Stimulated activated CD4-positive, alpha-beta T cell treated with anti-CD3 and anti-CD28 coated beads, Interleukin-12 subunit alpha, Interleukin-12 subunit beta, amount 100 ng/mL, for 48 hours (primary cell): ENCODE data around the gene UBL4B.
A peak's percentile ranks its signal among the peaks of the same experiment; 100 is the strongest.

ENCODE experiments used
- DNase-seq, 3 donors: peaks; one replicate each; pipeline ENCODE4 v3.0.0-alpha.2; 2020; ENCODE audit warnings: low read depth in 2 of 3, low spot score in 1 of 3

The UBL4B gene

GRCh38 chr1:110112656-110113055, 413 bp downstream of the UBL4B start:
- DNase-seq = no peak

DNA sequence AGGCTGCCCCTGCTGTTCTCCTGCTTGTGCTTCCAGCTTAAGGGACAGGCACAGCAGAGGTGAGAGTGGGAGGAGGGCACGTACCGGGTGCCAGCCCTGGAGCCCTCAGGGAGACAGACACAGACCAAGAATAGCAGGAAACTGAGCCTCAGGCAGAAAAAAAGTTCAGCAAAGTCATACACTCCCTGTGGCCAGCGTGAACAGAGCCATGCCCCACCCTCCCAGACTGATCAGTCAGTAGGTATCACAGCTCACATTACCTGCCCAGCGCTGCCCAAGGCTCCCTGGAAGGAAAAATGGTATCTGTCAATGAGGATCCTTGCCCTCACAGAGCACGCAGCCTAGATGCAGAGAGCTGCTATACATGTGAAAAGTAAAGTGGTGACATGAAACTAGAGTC, 1.3 kb downstream of the UBL4B start:
- DNase-seq = no peak

DNA sequence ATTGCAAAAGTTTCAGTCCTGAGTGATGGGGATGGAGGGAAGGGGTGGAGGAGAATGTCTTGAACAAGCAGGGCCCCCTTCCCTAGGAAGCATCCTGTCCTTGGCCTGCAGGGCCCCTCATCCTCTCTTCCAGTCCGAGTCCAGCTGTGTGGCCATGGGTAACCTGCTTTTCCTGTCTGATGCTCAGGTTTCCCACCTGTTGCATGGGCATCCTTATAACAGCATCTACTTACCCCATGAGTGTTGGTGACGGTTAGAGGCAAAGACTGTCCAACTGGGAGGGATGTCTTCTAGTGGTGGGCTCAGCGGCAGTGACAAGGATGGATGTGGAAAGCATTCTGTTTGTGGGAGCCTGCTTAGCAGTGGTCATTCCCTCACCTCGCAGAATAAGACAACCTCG, 1.9 kb downstream of the UBL4B start:
- DNase-seq = no peak

DNA sequence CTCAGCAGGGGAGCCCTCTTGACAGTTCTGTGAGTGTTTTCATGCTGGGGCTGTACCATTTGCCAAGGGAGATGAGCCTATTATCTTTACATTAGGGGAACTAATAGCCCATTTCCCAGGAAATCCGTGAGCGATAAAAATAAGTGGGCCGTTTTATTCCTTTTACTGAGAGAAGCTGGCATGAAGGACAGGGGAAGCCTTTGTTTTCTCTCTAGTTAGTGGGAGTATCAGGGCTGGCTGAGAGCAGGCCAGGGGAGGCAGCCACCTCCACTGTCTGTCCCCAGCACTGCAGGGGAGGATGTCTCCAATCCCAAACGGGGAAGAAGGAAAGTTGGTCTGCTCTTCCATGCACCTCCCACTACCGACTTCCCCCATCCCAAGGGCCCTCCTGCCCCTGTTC, 2.5 kb downstream of the UBL4B start:
- DNase-seq = no peak

GRCh38 chr1:110118636-110119396, 6.6 kb downstream of the UBL4B start:
- DNase-seq = peak in 2 of 3 donors; percentile 5 to 12

- no peak for DNase-seq
Measured at GRCh38 chr1:110119843-110120242, 7.6 kb downstream of the UBL4B start.

DNA sequence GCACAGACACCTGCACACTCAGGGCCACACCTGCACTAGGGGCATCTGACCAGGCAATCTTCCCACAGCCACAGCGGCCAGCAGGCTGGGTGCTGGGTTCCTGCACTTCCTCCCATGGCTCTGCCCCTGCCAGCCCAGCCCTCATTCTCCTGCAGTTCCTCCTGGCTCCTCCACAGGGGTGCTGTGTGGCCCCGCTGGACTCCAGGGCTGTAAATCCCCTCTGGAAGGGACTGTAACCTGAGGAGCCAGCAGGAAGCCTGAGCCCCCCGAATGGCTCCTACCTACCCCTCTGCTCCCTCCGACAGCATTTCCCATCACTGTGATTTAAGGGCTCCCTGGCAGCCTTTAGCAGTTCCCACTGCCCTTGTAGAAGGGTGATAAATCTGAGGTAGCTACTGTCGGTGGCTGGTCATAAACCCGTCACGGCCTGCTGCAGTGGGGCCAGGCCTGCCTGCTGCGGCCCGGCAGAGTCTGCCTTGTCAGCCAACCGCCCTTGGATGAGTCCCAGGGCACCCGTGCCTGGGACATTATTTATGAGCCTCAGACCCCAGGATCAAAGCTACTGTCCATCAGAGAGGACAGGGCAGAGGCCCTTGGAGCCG, 8.8 kb downstream of the UBL4B start:
- DNase-seq = no peak

DNA sequence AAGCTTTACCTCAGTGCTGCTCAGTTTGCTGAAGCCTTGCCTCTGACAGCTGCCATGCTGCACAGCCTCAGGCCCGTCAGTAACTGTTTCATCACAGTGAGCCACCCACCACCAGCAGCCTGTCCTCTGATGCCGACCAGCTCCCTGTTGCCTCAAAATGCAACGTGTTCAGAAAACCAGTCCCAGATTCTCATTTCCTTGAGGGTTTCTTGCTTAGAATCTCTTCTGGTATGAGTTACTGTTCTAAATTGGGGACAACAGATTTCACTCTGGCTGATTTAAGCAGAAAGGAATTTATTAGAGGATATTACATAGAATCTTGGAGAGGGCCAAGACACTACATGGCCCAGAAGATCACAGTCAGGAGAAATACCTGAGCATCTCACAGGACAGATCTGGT, 11.0 kb downstream of the UBL4B start:
- no peak for DNase-seq

DNA sequence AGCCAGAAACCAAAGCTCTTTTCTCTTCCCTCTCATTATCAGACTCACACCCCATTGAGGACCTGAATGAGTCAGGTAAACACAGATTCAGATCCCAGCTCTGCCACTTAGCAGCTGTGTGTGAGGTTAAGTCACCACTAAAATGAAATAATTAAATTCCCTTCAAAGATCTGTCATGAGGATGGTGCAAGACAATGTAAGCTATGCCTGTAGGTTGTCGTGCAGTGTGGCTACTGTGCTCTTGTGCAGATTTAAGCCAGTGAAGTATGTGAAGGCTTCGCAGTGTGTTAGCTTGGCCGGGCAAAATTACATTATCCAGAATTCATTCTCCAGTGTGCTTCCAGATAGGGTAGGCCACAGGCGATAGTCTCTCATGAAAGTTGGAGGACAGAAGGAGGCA, 13.6 kb downstream of the UBL4B start:
- DNase-seq = no peak

DNA sequence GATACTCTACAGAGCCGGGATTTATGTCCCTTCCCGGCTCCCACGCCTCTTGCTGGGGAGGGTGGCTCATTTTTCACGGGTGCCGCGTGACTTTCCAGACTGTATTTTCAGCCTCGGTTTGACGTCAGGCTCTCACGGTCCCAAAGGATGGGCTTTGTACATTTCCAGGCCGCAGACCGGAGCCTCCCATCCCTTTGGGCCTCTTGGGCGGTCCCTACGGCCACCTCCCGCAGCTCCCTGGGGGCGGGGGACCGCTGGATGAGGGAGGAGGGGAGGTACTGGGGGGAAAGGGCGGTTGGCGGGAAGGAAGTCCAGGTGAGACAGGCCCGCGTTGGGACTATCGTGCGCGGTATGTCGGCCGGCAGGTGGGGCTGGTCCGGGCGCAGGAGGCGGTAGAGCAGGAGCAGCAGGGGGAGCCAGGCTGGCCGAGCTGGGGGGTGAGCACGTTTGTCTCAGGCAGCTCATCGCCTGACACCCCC, 17.9 kb downstream of the UBL4B start:
- DNase-seq = no peak

- no peak for DNase-seq
Measured at GRCh38 chr1:110130989-110131388, 18.7 kb downstream of the UBL4B start.

GRCh38 chr1:110132682-110133081, 20.4 kb downstream of the UBL4B start:
- no peak for DNase-seq

DNA sequence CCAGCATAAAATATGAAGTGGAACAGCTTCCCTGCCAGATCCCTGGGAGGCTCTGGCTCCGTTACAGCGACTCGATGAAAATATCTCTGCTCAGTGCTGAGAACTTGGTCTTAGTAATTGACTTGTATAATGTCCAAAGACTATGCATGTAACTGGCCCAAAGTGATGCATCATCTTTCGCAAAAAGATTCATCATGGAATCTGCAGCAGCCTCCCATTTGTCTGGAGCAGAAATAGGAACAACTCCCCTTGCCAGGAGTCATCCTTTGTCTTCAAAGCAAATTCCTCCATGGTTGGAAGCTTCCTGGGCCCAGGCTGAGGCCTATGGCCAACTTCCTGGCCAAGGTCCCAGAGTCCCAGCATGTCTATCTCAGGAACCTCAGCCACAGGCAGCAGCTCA, 21.2 kb downstream of the UBL4B start:
- DNase-seq = no peak

DNA sequence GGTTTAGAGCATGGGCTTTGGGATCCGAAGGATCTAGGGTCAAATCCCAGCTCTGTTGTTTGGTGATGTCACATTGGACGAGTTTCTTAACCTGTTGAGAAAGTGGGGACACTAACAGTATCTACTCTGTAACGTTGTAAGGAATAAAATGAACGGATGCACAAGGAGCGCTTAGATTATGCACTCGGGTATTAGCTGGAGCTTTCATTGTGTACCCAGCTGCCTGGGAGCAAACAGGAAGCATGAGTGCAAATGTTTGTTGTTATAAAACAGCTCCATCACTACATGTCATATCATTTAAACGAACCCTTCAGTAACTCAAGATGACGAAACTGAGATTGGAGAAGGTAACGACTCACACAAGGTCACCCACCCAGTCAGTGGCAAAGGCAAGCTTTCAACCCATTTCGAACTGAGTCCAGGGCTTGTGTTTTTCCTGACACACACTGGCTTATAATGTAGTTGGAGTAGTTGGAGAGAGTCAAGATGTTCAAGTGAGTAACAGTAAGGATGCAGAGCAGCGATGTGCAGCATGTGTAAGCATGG, 21.9 kb downstream of the UBL4B start:
- no peak for DNase-seq

GRCh38 chr1:110135246-110135645, 23.0 kb downstream of the UBL4B start:
- no peak for DNase-seq

- no peak for DNase-seq
Measured at GRCh38 chr1:110135666-110136065, 23.4 kb downstream of the UBL4B start.

GRCh38 chr1:110136911-110137310, 24.7 kb downstream of the UBL4B start:
- DNase-seq = no peak

- DNase-seq = no peak
Measured at GRCh38 chr1:110138956-110139355, 26.7 kb downstream of the UBL4B start.

DNA sequence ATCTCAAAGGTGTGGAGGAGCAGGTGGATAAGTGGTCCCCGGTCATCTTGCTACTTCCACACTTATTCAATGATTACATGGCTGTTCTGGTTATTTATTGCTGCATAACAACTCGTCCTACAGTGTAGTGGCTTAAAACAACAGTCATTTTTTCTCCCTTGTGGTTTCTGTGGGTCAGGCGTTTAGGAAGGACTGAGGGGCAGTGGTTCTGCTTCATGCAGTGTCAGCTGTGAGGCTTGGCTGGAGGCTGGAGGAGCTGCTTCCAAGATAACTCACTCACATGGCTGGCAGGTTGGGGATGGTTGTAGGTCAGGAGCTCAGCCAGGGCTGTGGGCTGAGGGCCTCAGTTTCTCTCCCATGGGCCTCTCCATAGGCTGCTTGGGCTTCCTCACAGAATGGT, 32.1 kb downstream of the UBL4B start:
- no peak for DNase-seq

- no peak for DNase-seq
Measured at GRCh38 chr1:110148961-110149360, 36.7 kb downstream of the UBL4B start.

- DNase-seq = peak; percentile 18 to 40 (median 39)
Measured at GRCh38 chr1:110150330-110151174, 38.3 kb downstream of the UBL4B start, which contains the start of gene SLC6A17. Gene SLC6A17 (plus strand): TSS chr1:110150494. CDS start chr1:110166930, 16,436 bp downstream.
